ENCODE results near the gene TIAM2. TPM values are rescaled to one million over a fixed set of nuclear protein-coding genes. Genes with fewer than 3 reads are reported as not detected.

Gene TIAM2
- total RNA-seq, 1 donor from 2014 or later, result 18.1 TPM

GRCh38 chr6:155021680-155022079 lies 26.6 kb downstream of the TIAM2 start:
- no peaks in the 10 kb centered on the region for H3K4me1 Mint-ChIP-seq
- no peaks in the 10 kb centered on the region for H3K27me3 Mint-ChIP-seq (ENCODE audit: low read depth)
- no peak for TF ChIP-seq CTCF (IDR thresholded peaks at IDR 0.05; ENCODE audit: unreplicated experiment)

GRCh38 chr6:155022721-155023120 lies 27.6 kb downstream of the TIAM2 start:
- Mint-ChIP-seq H3K4me1 (no peaks in the 10 kb centered on the region), H3K9me3 (no peaks in the 10 kb centered on the region), H3K36me3 (peaks cover 2% of the 10 kb centered on the region), H3K27me3 (ENCODE audit: low read depth) (no peaks in the 10 kb centered on the region), H3K4me3 (no peak overlapping the region), H3K27ac (no peak overlapping the region)
- no peak for DNase-seq (ENCODE audit: low spot score in 2 of 2, unreplicated experiment in 2 of 2)
- no peak for TF ChIP-seq CTCF (IDR thresholded peaks at IDR 0.05; ENCODE audit: unreplicated experiment)

More at GRCh38 chr6:155021680-155022079, 26.6 kb downstream of the TIAM2 start:
- no peak overlapping the region for H3K27ac Mint-ChIP-seq
- H3K9me3 Mint-ChIP-seq, result no peaks in the 10 kb centered on the region
- H3K36me3 Mint-ChIP-seq, result peaks cover 2% of the 10 kb centered on the region
- H3K4me3 Mint-ChIP-seq, result no peak overlapping the region
- no peak for DNase-seq (ENCODE audit: low spot score in 2 of 2, unreplicated experiment in 2 of 2)

GRCh38 chr6:155023717-155024116 lies 28.6 kb downstream of the TIAM2 start:
- DNase-seq (ENCODE audit: low spot score in 2 of 2, unreplicated experiment in 2 of 2), result no peak
- Mint-ChIP-seq H3K36me3 (peaks cover 2% of the 10 kb centered on the region), H3K4me1 (no peaks in the 10 kb centered on the region), H3K9me3 (no peaks in the 10 kb centered on the region), H3K4me3 (no peak overlapping the region), H3K27ac (no peak overlapping the region), H3K27me3 (ENCODE audit: low read depth) (no peaks in the 10 kb centered on the region)
- no peak for TF ChIP-seq CTCF (IDR thresholded peaks at IDR 0.05; ENCODE audit: unreplicated experiment)

- Mint-ChIP-seq H3K27me3 (ENCODE audit: low read depth) (no peaks in the 10 kb centered on the region), H3K4me3 (no peak overlapping the region), H3K4me1 (no peaks in the 10 kb centered on the region), H3K9me3 (no peaks in the 10 kb centered on the region), H3K36me3 (peaks cover 2% of the 10 kb centered on the region), H3K27ac (no peak overlapping the region)
- TF ChIP-seq CTCF (IDR thresholded peaks at IDR 0.05; ENCODE audit: unreplicated experiment), result no peak
- DNase-seq (ENCODE audit: low spot score in 2 of 2, unreplicated experiment in 2 of 2), result no peak
Observed at GRCh38 chr6:155024391-155025027, 29.4 kb downstream of the TIAM2 start.

- no peak overlapping the region for H3K4me3 Mint-ChIP-seq
- no peak for DNase-seq (ENCODE audit: low spot score in 2 of 2, unreplicated experiment in 2 of 2)
- no peaks in the 10 kb centered on the region for H3K36me3 Mint-ChIP-seq
- TF ChIP-seq CTCF (IDR thresholded peaks at IDR 0.05; ENCODE audit: unreplicated experiment), result no peak
- no peaks in the 10 kb centered on the region for H3K27me3 Mint-ChIP-seq (ENCODE audit: low read depth)
- no peak overlapping the region for H3K27ac Mint-ChIP-seq
- H3K9me3 Mint-ChIP-seq, result no peaks in the 10 kb centered on the region
- no peaks in the 10 kb centered on the region for H3K4me1 Mint-ChIP-seq
Observed at GRCh38 chr6:155026022-155026705, 31.0 kb downstream of the TIAM2 start.

All from mesothelial cell of epicardium (in vitro differentiated cells).